Activated CD4-positive, alpha-beta memory T cell treated with anti-CD3 and anti-CD28 coated beads for 36 hours (primary cell): ENCODE results near the gene TBC1D26. TPM values are rescaled to one million over a fixed set of nuclear protein-coding genes. Genes with fewer than 3 reads are reported as not detected.
"Not testable (repeated sequence)": the region's sequence is repeated elsewhere in the genome, so short reads cannot be mapped to it uniquely, and the experiment has no call there.

Source experiments
- CTCF ChIA-PET: fragments of 350-600 bp; sonication (Branson Sonifier 250); formaldehyde crosslinking; loops from one replicate; lab custom pipeline; 2021; ENCODE audit warnings: antibody characterized with exemption, inconsistent platforms; lab: Charles Lee
- POLR2A ChIA-PET: fragments of 350-600 bp; sonication (Branson Sonifier 250); formaldehyde crosslinking; loops from one replicate; lab custom pipeline; 2021; ENCODE audit warnings: antibody characterized with exemption; lab: Charles Lee
- DNase-seq: peaks from one replicate; pipeline ENCODE4 v3.0.0-alpha.2; 2020
- H3K27ac Mint-ChIP-seq: one replicate; pipeline ENCODE4 v1.8.0; 2021; ENCODE audit warnings: mixed read lengths
- H3K27me3 Mint-ChIP-seq: one replicate; pipeline ENCODE4 v1.8.0; 2021; ENCODE audit warnings: mixed read lengths
- H3K36me3 Mint-ChIP-seq: one replicate; pipeline ENCODE4 v1.8.0; 2021; ENCODE audit warnings: mixed read lengths
- H3K4me1 Mint-ChIP-seq: one replicate; pipeline ENCODE4 v1.8.0; 2021; ENCODE audit warnings: low read depth, mixed read lengths
- H3K4me3 Mint-ChIP-seq: one replicate; pipeline ENCODE4 v1.8.0; 2021; ENCODE audit warnings: mild to moderate bottlenecking, mixed read lengths
- H3K9me3 Mint-ChIP-seq: one replicate; pipeline ENCODE4 v1.8.0; 2021; ENCODE audit warnings: mixed read lengths
- intact Hi-C: fragments of 100-400 bp; cut with micrococcal nuclease; formaldehyde crosslinking; loops from one replicate; pipeline ENCODE4 v1.15.1; 2023
- total RNA-seq, 2 experiments: library from RNA; stranded (reverse); gene quantifications; one replicate each; pipeline ENCODE4 v1.2.3, GENCODE V29; 2021

The TBC1D26 gene
- total RNA-seq, 2 experiments from 2014 or later, result 0.22 to 0.24 TPM

- H3K9me3 Mint-ChIP-seq, POLR2A ChIA-PET, H3K36me3 Mint-ChIP-seq, intact Hi-C loops, H3K27me3 Mint-ChIP-seq, H3K4me1 Mint-ChIP-seq, DNase-seq, H3K27ac Mint-ChIP-seq, H3K4me3 Mint-ChIP-seq, CTCF ChIA-PET: not testable (repeated sequence)
Observed at GRCh38 chr17:15768865-15769533, 36.9 kb downstream of the TBC1D26 start.

DNA sequence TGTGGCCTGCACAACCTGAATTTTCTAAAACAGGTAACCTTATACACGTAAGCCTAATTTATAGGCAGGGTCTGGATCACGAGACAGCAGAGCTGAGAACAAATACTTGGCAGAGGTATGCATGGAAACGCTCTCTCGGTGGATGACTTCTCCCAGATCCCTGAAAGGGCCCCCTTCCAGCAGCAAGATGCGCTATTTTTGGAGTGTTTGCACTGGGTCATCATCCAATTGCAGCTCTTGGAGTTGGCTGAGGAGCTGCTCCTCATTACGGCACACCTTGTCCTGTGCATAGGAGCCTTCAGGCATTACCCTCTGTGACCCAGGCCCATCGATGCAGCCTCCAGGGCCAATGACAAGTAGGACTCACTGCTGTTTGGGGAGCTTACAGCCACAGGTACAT, 38.6 kb downstream of the TBC1D26 start:
- H3K27me3 Mint-ChIP-seq, CTCF ChIA-PET, intact Hi-C loops, H3K4me1 Mint-ChIP-seq, POLR2A ChIA-PET, H3K27ac Mint-ChIP-seq, H3K36me3 Mint-ChIP-seq, DNase-seq, H3K4me3 Mint-ChIP-seq: not testable (repeated sequence)
- peaks cover 11% of the 10 kb centered on the region for H3K9me3 Mint-ChIP-seq

GRCh38 chr17:15776871-15777270, 44.8 kb downstream of the TBC1D26 start:
- Mint-ChIP-seq H3K36me3 (peaks cover 8% of the 10 kb centered on the region), H3K9me3 (peaks cover 25% of the 10 kb centered on the region), H3K27me3 (peaks cover 18% of the 10 kb centered on the region), H3K4me3 (no peak overlapping the region), H3K4me1 (no peaks in the 10 kb centered on the region), H3K27ac (no peak overlapping the region)
- DNase-seq, result no peak
- CTCF ChIA-PET, result no interaction called here
- intact Hi-C loops, result no loop called here
- POLR2A ChIA-PET, result no interaction called here

DNA sequence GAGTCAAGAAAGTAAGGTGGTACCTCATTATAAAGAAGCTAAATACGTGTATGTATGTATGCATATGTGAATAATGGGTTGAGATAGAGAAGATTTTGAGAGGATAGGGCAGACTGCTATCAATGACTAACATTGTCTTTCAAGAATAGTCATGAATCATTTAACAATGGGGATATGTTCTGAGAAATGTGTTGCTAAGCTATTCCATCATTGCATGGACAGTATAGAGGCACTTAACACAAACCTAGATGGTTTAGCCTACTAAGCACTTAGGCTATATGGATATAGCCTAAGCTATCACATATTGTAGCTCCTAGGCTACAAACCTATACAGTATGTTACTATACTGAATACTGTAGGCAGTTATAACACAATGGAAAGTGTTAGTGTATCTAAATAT, 45.2 kb downstream of the TBC1D26 start:
- Mint-ChIP-seq H3K4me1 (no peaks in the 10 kb centered on the region), H3K4me3 (no peak overlapping the region), H3K27ac (no peak overlapping the region), H3K36me3 (peaks cover 8% of the 10 kb centered on the region), H3K27me3 (peaks cover 22% of the 10 kb centered on the region), H3K9me3 (peaks cover 25% of the 10 kb centered on the region)
- ChIA-PET CTCF (no interaction called here), POLR2A (no interaction called here)
- DNase-seq, result no peak
- intact Hi-C loops, result no loop called here

- intact Hi-C loops, result no loop called here
- Mint-ChIP-seq H3K9me3 (peaks cover 25% of the 10 kb centered on the region), H3K4me3 (no peak overlapping the region), H3K36me3 (peaks cover 8% of the 10 kb centered on the region), H3K27ac (no peak overlapping the region), H3K27me3 (peaks cover 25% of the 10 kb centered on the region), H3K4me1 (no peaks in the 10 kb centered on the region)
- no peak for DNase-seq
- POLR2A ChIA-PET, result no interaction called here
- CTCF ChIA-PET, result no interaction called here
Observed at GRCh38 chr17:15777717-15778116, 45.6 kb downstream of the TBC1D26 start.

- ChIA-PET CTCF (no interaction called here), POLR2A (no interaction called here)
- Mint-ChIP-seq H3K4me1 (no peaks in the 10 kb centered on the region), H3K4me3 (no peak overlapping the region), H3K27ac (no peak overlapping the region), H3K36me3 (peaks cover 8% of the 10 kb centered on the region), H3K9me3 (peaks cover 25% of the 10 kb centered on the region), H3K27me3 (peaks cover 34% of the 10 kb centered on the region)
- DNase-seq, result no peak
- intact Hi-C loops, result no loop called here
Observed at GRCh38 chr17:15779119-15779518, 47.0 kb downstream of the TBC1D26 start.

DNA sequence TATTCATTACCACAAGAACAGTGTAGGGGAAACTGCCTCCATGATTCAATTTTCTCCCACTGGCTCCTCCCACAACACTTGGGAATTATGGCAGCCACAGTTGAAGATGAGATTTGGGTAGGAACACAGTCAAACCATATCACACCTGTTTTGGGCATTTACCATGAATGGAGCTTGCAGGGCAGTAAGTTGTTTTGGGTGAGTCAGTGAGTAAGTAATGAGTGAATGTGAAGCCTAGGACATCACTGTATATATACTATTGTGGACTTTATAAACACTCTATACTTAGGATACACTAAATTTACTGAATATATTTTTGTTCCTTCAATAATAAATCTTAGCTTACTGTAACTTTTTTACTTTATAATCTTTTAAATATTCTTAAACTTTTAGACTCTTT, 48.1 kb downstream of the TBC1D26 start:
- Mint-ChIP-seq H3K27me3 (peaks cover 41% of the 10 kb centered on the region), H3K27ac (no peak overlapping the region), H3K4me3 (no peak overlapping the region), H3K4me1 (no peaks in the 10 kb centered on the region), H3K9me3 (peaks cover 19% of the 10 kb centered on the region), H3K36me3 (peaks cover 8% of the 10 kb centered on the region)
- intact Hi-C loops, result no loop called here
- POLR2A ChIA-PET, result no interaction called here
- no peak for DNase-seq
- CTCF ChIA-PET, result no interaction called here

DNA sequence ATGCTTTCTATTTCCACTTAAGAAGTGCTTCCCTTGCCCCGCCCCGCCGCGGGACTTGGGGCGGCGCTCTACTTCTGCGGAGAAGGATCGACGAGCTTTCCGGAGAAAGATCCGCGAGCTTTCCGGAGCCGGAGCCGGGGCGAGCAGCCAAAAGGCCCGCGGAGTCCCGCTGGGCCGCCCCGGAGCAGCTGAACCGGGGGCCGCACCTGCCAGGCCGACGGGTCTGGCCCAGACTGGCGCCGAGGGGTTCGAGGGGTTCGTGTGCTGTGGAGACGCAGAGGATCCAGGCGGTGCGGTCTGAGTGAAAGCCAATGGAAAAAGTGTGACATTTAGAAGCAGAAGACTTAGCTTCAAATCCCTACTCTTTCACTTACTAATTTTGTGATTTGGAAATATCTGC, 50.8 kb downstream of the TBC1D26 start:
- ChIA-PET CTCF (no interaction called here), POLR2A (no interaction called here)
- H3K4me1 Mint-ChIP-seq, result no peaks in the 10 kb centered on the region
- peaks cover 8% of the 10 kb centered on the region for H3K36me3 Mint-ChIP-seq
- H3K27me3 Mint-ChIP-seq, result peaks cover 47% of the 10 kb centered on the region
- no peak overlapping the region for H3K27ac Mint-ChIP-seq
- H3K4me3 Mint-ChIP-seq, result no peak overlapping the region
- DNase-seq, result no peak
- H3K9me3 Mint-ChIP-seq, result peaks cover 12% of the 10 kb centered on the region
- intact Hi-C loops, result no loop called here

DNA sequence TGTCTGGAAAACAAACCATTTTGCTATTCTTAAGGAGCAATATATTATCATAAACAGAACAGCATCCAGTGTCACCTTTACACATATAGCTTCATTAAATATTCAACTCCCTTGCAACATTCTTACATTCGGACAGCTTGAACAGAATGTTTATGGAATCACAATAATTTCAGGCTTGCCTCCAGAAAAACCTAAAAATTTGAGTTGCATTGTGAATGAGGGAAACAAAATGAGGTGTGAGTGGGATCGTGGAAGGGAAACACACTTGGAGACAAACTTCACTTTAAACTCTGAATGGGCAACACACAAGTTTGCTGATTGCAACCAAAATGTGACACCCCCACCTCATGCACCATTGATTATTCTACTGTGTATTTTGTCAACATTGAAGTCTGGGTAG, 51.4 kb downstream of the TBC1D26 start:
- intact Hi-C loops, result no loop called here
- no peak overlapping the region for H3K4me3 Mint-ChIP-seq
- peaks cover 9% of the 10 kb centered on the region for H3K9me3 Mint-ChIP-seq
- no peak overlapping the region for H3K27ac Mint-ChIP-seq
- peaks cover 45% of the 10 kb centered on the region for H3K27me3 Mint-ChIP-seq
- no peak for DNase-seq
- peaks cover 6% of the 10 kb centered on the region for H3K36me3 Mint-ChIP-seq
- ChIA-PET POLR2A (no interaction called here), CTCF (no interaction called here)
- H3K4me1 Mint-ChIP-seq, result no peaks in the 10 kb centered on the region

GRCh38 chr17:15784351-15784750, 52.3 kb downstream of the TBC1D26 start:
- POLR2A ChIA-PET, H3K27ac Mint-ChIP-seq, CTCF ChIA-PET, intact Hi-C loops, H3K4me3 Mint-ChIP-seq, H3K36me3 Mint-ChIP-seq, DNase-seq, H3K4me1 Mint-ChIP-seq, H3K9me3 Mint-ChIP-seq: not testable (repeated sequence)
- peaks cover 44% of the 10 kb centered on the region for H3K27me3 Mint-ChIP-seq

GRCh38 chr17:15787363-15788075, 55.4 kb downstream of the TBC1D26 start:
- H3K27me3 Mint-ChIP-seq, result peaks cover 28% of the 10 kb centered on the region
- CTCF ChIA-PET, H3K4me1 Mint-ChIP-seq, H3K9me3 Mint-ChIP-seq, intact Hi-C loops, DNase-seq, H3K27ac Mint-ChIP-seq, H3K36me3 Mint-ChIP-seq, H3K4me3 Mint-ChIP-seq, POLR2A ChIA-PET: not testable (repeated sequence)

DNA sequence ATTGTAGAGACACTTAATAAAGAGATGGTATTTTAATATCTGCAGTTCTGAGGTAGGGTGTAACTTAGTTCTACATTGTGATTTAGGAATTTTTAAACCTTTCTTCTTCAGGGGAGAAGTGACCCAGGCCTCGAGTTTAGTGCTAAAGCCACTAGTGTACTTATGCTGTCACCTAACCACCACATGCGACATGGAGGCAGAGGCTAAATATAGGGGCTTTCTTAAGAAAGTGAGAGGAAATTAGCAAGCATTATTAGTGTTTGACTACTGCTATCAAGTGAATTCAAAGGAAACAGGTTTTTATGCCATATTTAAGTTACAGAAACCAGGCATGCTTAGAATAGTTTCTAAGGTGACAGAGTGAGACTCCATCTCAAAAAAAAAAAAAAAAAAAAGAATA, 56.3 kb downstream of the TBC1D26 start:
- H3K9me3 Mint-ChIP-seq, intact Hi-C loops, H3K4me1 Mint-ChIP-seq, H3K27ac Mint-ChIP-seq, POLR2A ChIA-PET, DNase-seq, CTCF ChIA-PET, H3K4me3 Mint-ChIP-seq, H3K36me3 Mint-ChIP-seq: not testable (repeated sequence)
- H3K27me3 Mint-ChIP-seq, result peaks cover 23% of the 10 kb centered on the region
